SK-N-SH (cell line): ENCODE data around the gene PIP5K1B. TPM values are rescaled to one million over a fixed set of nuclear protein-coding genes. Genes with fewer than 3 reads are reported as not detected.

Experiments used
- CTCF ChIA-PET: fragments of 300-600, 350-600 bp; formaldehyde crosslinking; extraction: SDS; loops from one replicate; lab custom pipeline; 2021; lab: Yijun Ruan, JAX
- POLR2A ChIA-PET: fragments of 350-600 bp; sonication (Branson Sonifier 250); formaldehyde crosslinking; extraction: SDS; loops from one replicate; lab custom pipeline; 2020; ENCODE audit warnings: antibody characterized with exemption, inconsistent platforms; lab: Yijun Ruan, JAX
- DNase-seq: peaks from one replicate; pipeline ENCODE4 v3.0.0; 2012
- H2AFZ ChIP-seq: fragments of 200-600 bp; sonication (generic); 2 replicates; pipeline ENCODE4 v1.8.1; 2016; ENCODE audit warnings: antibody characterized with exemption, mild to moderate bottlenecking, low read depth
- H3F3A ChIP-seq: fragments of 200-600 bp; sonication (generic); replicated peaks from 2 replicates; pipeline ENCODE3; 2016; ENCODE audit warnings: antibody characterized with exemption, mild to moderate bottlenecking; ENCODE audit not compliant: insufficient read depth
- H3K27ac ChIP-seq, 2 experiments: fragments of 200-500 bp in 1 of 2; fragments of 200-600 bp in 1 of 2; sonication (Bioruptor generic) in 1 of 2; sonication (generic), shearing (Covaris generic) in 1 of 2; 2 replicates each; pipeline versions ENCODE4 v1.5.1 to v1.6.1; 2014 to 2016; ENCODE audit warnings: low read depth in 2 of 2, inconsistent platforms in 1 of 2, low read length in 1 of 2, mild to moderate bottlenecking in 1 of 2, mixed read lengths in 1 of 2
- H3K27me3 ChIP-seq: fragments of 200-600 bp; sonication (generic), shearing (Covaris generic); 2 replicates; pipeline ENCODE4 v1.6.1; 2016; ENCODE audit warnings: mixed run types; ENCODE audit not compliant: insufficient read depth
- H3K36me3 ChIP-seq, 2 experiments: fragments of 200-500 bp in 1 of 2; fragments of 200-600 bp in 1 of 2; sonication (Bioruptor generic) in 1 of 2; sonication (generic) in 1 of 2; replicated peaks in 1 of 2; 2 replicates each; pipeline versions ENCODE3 to v1.5.1; 2014 to 2016; ENCODE audit warnings: low read length in 1 of 2, mild to moderate bottlenecking in 1 of 2; ENCODE audit not compliant: insufficient read depth in 2 of 2, control insufficient read depth in 1 of 2
- H3K4me1 ChIP-seq, 2 experiments: fragments of 200-500 bp in 1 of 2; fragments of 200-600 bp in 1 of 2; sonication (Bioruptor generic) in 1 of 2; sonication (generic), shearing (Covaris generic) in 1 of 2; 2 replicates each; pipeline versions ENCODE4 v1.5.1 to v1.6.1; 2014 to 2016; ENCODE audit warnings: low read depth in 1 of 2, low read length in 1 of 2, mixed run types in 1 of 2; ENCODE audit not compliant: insufficient read depth in 2 of 2, control insufficient read depth in 1 of 2
- H3K4me2 ChIP-seq: fragments of 200-600 bp; sonication (generic), shearing (Covaris generic); 2 replicates; pipeline ENCODE4 v1.6.1; 2017; ENCODE audit warnings: mixed run types
- H3K4me3 ChIP-seq, 2 experiments: fragments of 200-500 bp in 1 of 2; fragments of 200-600 bp in 1 of 2; sonication (Bioruptor generic) in 1 of 2; sonication (generic), shearing (Covaris generic) in 1 of 2; 2 replicates each; pipeline versions ENCODE4 v1.5.1 to v1.8.1; 2014 to 2016; ENCODE audit warnings: low read depth in 2 of 2, inconsistent platforms in 1 of 2, low read length in 1 of 2, mild to moderate bottlenecking in 1 of 2, mixed read lengths in 1 of 2, moderate library complexity in 1 of 2
- H3K79me2 ChIP-seq: fragments of 200-600 bp; sonication (generic); 2 replicates; pipeline ENCODE4 v1.8.1; 2017; ENCODE audit warnings: mild to moderate bottlenecking; ENCODE audit not compliant: insufficient read depth
- H3K9ac ChIP-seq: fragments of 200-600 bp; sonication (generic); 2 replicates; pipeline ENCODE4 v1.6.1; 2017; ENCODE audit warnings: mixed run types
- H3K9me2 ChIP-seq: fragments of 200-600 bp; sonication (generic); 2 replicates; pipeline ENCODE4 v1.6.1; 2017; ENCODE audit warnings: mixed run types
- H3K9me3 ChIP-seq: fragments of 200-600 bp; sonication (generic); 2 replicates; pipeline ENCODE4 v1.6.1; 2017; ENCODE audit warnings: mixed run types, mild to moderate bottlenecking, moderate library complexity
- H4K20me1 ChIP-seq: fragments of 200-600 bp; sonication (generic); 2 replicates; pipeline ENCODE4 v1.6.1; 2017; ENCODE audit warnings: mild to moderate bottlenecking, mixed run types; ENCODE audit not compliant: insufficient read depth
- ELF1 ChIP-seq: IDR thresholded peaks from 2 replicates; pipeline ENCODE4 v1.4.0; 2012
- EP300 ChIP-seq, 2 experiments: IDR thresholded peaks; 2 replicates each; pipeline versions ENCODE4 v1.4.0 to v1.6.1; 2012; ENCODE audit warnings: borderline replicate concordance in 1 of 2, low read depth in 1 of 2, low read length in 1 of 2
- FOXM1 ChIP-seq: IDR thresholded peaks from 2 replicates; pipeline ENCODE4 v1.4.0; 2012; ENCODE audit warnings: low read depth, mild to moderate bottlenecking
- GATA2 ChIP-seq: sonication (generic); formaldehyde crosslinking; IDR thresholded peaks from 2 replicates; pipeline ENCODE4 v1.5.0; 2020; ENCODE audit warnings: mild to moderate bottlenecking, missing genetic modification reagents
- JUND ChIP-seq: IDR thresholded peaks from 2 replicates; pipeline ENCODE4 v1.4.0; 2012
- MAX ChIP-seq: IDR thresholded peaks from 2 replicates; pipeline ENCODE4 v1.4.0; 2012; ENCODE audit warnings: low read depth
- MEF2A ChIP-seq: IDR thresholded peaks from 2 replicates; pipeline ENCODE4 v1.4.0; 2012; ENCODE audit warnings: low read depth, borderline replicate concordance
- MXI1 ChIP-seq: IDR thresholded peaks from 2 replicates; pipeline ENCODE4 v1.6.1; 2012; ENCODE audit warnings: mild to moderate bottlenecking, low read depth, low read length, improper control_type of control experiment
- NFIC ChIP-seq: IDR thresholded peaks from 2 replicates; pipeline ENCODE4 v1.4.0; 2012; ENCODE audit warnings: borderline replicate concordance
- POLR2AphosphoS5 ChIP-seq: IDR thresholded peaks from 2 replicates; pipeline ENCODE4 v1.6.1; 2012; ENCODE audit warnings: low read depth, low read length
- RAD21 ChIP-seq: IDR thresholded peaks from 2 replicates; pipeline ENCODE4 v1.6.1; 2012; ENCODE audit warnings: mild to moderate bottlenecking, low read length
- RCOR1 ChIP-seq: fragments of 150-350 bp; IDR thresholded peaks from 2 replicates; pipeline ENCODE4 v1.6.1; 2017; ENCODE audit warnings: antibody characterized with exemption, low read length
- REST ChIP-seq: IDR thresholded peaks from 2 replicates; pipeline ENCODE4 v1.6.1; 2012; ENCODE audit warnings: mild to moderate bottlenecking, low read depth, low read length, moderate library complexity
- RFX5 ChIP-seq: IDR thresholded peaks from 2 replicates; pipeline ENCODE4 v1.6.1; 2012; ENCODE audit warnings: mild to moderate bottlenecking, improper control_type of control experiment, low read length
- RXRA ChIP-seq: IDR thresholded peaks from 2 replicates; pipeline ENCODE4 v1.4.0; 2012; ENCODE audit warnings: low read depth, mild to moderate bottlenecking, borderline replicate concordance
- TAF1 ChIP-seq: IDR thresholded peaks from 2 replicates; pipeline ENCODE4 v1.6.1; 2012; ENCODE audit warnings: low read depth, mild to moderate bottlenecking, low read length, moderate library complexity, borderline replicate concordance
- YY1 ChIP-seq: IDR thresholded peaks from 2 replicates; pipeline ENCODE4 v1.4.0; 2012; ENCODE audit warnings: low read depth, mild to moderate bottlenecking
- WGBS: methylation state at CpG from one replicate; pipeline ENCODE4 v1.1.6; 2017; ENCODE audit warnings: low lambda C conversion rate; 5-methylcytosine and 5-hydroxymethylcytosine counted together
- polyA plus RNA-seq, 3 experiments: library from polyadenylated mRNA; depleted of rRNA; stranded (reverse); fragments of >200 nt; gene quantifications; 2 replicates each; pipeline ENCODE4 v1.2.3, GENCODE V29; 2012
- TF ChIP-seq, protein P1 (sequence below): fragments of 200-600 bp; sonication (generic); IDR thresholded peaks from 2 replicates; pipeline ENCODE4 v1.6.1; 2017; ENCODE audit warnings: antibody characterized with exemption, mild to moderate bottlenecking, moderate library complexity
- TF ChIP-seq, protein P2 (sequence below): fragments of 150-350 bp; IDR thresholded peaks from 2 replicates; pipeline ENCODE4 v1.6.1; 2016; ENCODE audit warnings: mild to moderate bottlenecking, low read depth, low read length

Gene PIP5K1B
- polyA plus RNA-seq, 1 of the 3 experiments (the other 2 are of a cell fraction): not detected

DNA sequence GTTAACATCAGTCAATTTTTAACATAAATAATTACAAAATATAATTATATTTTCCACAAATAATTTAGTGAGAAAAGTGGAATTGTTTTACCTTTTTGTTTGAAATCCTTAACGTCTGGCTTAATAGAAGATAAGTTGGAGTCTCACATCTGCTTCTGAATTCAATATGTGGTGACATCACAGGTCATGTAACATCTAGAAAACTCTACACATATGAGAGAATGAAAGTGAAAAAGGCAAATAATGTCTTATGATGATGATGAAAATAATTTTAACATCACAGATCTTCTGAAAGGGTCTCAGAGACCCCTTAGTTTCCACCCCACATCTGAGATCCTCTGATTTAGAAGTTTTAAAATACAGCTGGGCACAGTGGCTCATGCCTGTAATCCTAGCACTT is 227.4 kb downstream of the PIP5K1B start:
- Histone ChIP-seq H3K4me1 (no peaks in the 10 kb centered on the region), H3F3A (no peaks in the 10 kb centered on the region), H3K4me2 (no peak overlapping the region), H3K27me3 (peaks cover 5% of the 10 kb centered on the region; the same call in 1 of the 2 replicates), H3K9me3 (no peaks in the 10 kb centered on the region), H3K9ac (no peak overlapping the region)
- CTCF ChIA-PET: no interaction called here
- TF ChIP-seq RFX5 (no peak), REST (no peak), MXI1 (no peak), MAX (no peak), EP300 (IDR thresholded peaks at IDR 0.05; ENCODE audit: borderline replicate concordance in 1 of 2, low read depth in 1 of 2, low read length in 1 of 2) (no peak), NFIC (no peak), RAD21 (no peak), RCOR1 (no peak), JUND (no peak), POLR2AphosphoS5 (no peak), TAF1 (no peak), ELF1 (no peak), MEF2A (no peak), GATA2 (CRISPR knock-in tag) (no peak), RXRA (no peak), FOXM1 (no peak), YY1 (no peak)
- TF ChIP-seq, protein P1, sequence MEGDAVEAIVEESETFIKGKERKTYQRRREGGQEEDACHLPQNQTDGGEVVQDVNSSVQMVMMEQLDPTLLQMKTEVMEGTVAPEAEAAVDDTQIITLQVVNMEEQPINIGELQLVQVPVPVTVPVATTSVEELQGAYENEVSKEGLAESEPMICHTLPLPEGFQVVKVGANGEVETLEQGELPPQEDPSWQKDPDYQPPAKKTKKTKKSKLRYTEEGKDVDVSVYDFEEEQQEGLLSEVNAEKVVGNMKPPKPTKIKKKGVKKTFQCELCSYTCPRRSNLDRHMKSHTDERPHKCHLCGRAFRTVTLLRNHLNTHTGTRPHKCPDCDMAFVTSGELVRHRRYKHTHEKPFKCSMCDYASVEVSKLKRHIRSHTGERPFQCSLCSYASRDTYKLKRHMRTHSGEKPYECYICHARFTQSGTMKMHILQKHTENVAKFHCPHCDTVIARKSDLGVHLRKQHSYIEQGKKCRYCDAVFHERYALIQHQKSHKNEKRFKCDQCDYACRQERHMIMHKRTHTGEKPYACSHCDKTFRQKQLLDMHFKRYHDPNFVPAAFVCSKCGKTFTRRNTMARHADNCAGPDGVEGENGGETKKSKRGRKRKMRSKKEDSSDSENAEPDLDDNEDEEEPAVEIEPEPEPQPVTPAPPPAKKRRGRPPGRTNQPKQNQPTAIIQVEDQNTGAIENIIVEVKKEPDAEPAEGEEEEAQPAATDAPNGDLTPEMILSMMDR: no peak
- TF ChIP-seq, protein P2, sequence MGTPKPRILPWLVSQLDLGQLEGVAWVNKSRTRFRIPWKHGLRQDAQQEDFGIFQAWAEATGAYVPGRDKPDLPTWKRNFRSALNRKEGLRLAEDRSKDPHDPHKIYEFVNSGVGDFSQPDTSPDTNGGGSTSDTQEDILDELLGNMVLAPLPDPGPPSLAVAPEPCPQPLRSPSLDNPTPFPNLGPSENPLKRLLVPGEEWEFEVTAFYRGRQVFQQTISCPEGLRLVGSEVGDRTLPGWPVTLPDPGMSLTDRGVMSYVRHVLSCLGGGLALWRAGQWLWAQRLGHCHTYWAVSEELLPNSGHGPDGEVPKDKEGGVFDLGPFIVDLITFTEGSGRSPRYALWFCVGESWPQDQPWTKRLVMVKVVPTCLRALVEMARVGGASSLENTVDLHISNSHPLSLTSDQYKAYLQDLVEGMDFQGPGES: no peak
- TF ChIP-seq, all 33 proteins: peak for 0
- Histone ChIP-seq H3K9me2 (no peaks in the 10 kb centered on the region), H2AFZ (no peak overlapping the region), H3K27ac (no peak overlapping the region), H3K4me3 (no peak overlapping the region), H3K36me3 (no peaks in the 10 kb centered on the region), H3K79me2 (no peaks in the 10 kb centered on the region), H4K20me1 (no peaks in the 10 kb centered on the region)
- POLR2A ChIA-PET: no interaction called here
- no peak for DNase-seq
- WGBS: 5% methylated on average over 1 of the region's 1 CpG
